ENCODE data around the gene NABP1. TPM values are rescaled to one million over a fixed set of nuclear protein-coding genes. Genes with fewer than 3 reads are reported as not detected.
A peak's percentile ranks its signal among the peaks of the same experiment; 100 is the strongest.

The NABP1 gene
- total RNA-seq, 4 donors from 2014 or later: 13.8 to 50.3 (median 23.9) TPM

GRCh38 chr2:191706791-191707190, 28.9 kb downstream of the NABP1 start:
- Histone ChIP-seq H3K4me3 (no peak overlapping the region), H3K27ac (no peak overlapping the region), H3K27me3 (no peaks in the 10 kb centered on the region), H3K4me1 (no peaks in the 10 kb centered on the region), H3K36me3 (no peaks in the 10 kb centered on the region), H3K9me3 (no peaks in the 10 kb centered on the region)
- DNase-seq: no peak
- TF ChIP-seq CTCF (IDR thresholded peaks at IDR 0.05): no peak
- no peak for TF ChIP-seq POLR2A (IDR thresholded peaks at IDR 0.05)
- intact Hi-C loops (cut with DNase I): no loop called here
- WGBS, 2 donors: 70 to 81% methylated on average over 2 of the region's 2 CpGs

GRCh38 chr2:191707542-191707941, 29.6 kb downstream of the NABP1 start:
- DNase-seq: no peak
- Histone ChIP-seq H3K27me3 (no peaks in the 10 kb centered on the region), H3K4me1 (no peaks in the 10 kb centered on the region), H3K4me3 (no peak overlapping the region), H3K36me3 (no peaks in the 10 kb centered on the region), H3K9me3 (no peaks in the 10 kb centered on the region), H3K27ac (no peak overlapping the region)
- no peak for TF ChIP-seq CTCF (IDR thresholded peaks at IDR 0.05)
- no peak for TF ChIP-seq POLR2A (IDR thresholded peaks at IDR 0.05)
- intact Hi-C loops (cut with DNase I): no loop called here
- WGBS, 2 donors: 80 to 81% methylated on average over 2 of the region's 2 CpGs

GRCh38 chr2:191710411-191710900, 32.5 kb downstream of the NABP1 start:
- no peak overlapping the region for H3K27ac ChIP-seq
- H3K36me3 ChIP-seq: no peaks in the 10 kb centered on the region
- no peaks in the 10 kb centered on the region for H3K27me3 ChIP-seq
- H3K4me1 ChIP-seq: no peaks in the 10 kb centered on the region
- no peak overlapping the region for H3K4me3 ChIP-seq
- H3K9me3 ChIP-seq: no peaks in the 10 kb centered on the region
- no peak for DNase-seq
- WGBS, 2 donors: 100% methylated on average over 1 of the region's 1 CpG
- TF ChIP-seq CTCF (IDR thresholded peaks at IDR 0.05) (no peak), POLR2A (IDR thresholded peaks at IDR 0.05) (no peak)
- intact Hi-C loops (cut with DNase I): no loop called here

GRCh38 chr2:191711621-191712020, 33.7 kb downstream of the NABP1 start:
- WGBS, 2 donors: 70 to 75% methylated on average over 1 to 2 of the region's 2 CpGs

GRCh38 chr2:191713837-191714236, 35.9 kb downstream of the NABP1 start:
- Histone ChIP-seq H3K36me3 (no peaks in the 10 kb centered on the region), H3K9me3 (no peaks in the 10 kb centered on the region), H3K4me3 (no peak overlapping the region), H3K27ac (no peak overlapping the region), H3K27me3 (no peaks in the 10 kb centered on the region), H3K4me1 (no peaks in the 10 kb centered on the region)
- WGBS, 2 donors: 91 to 100% methylated on average over 1 of the region's 1 CpG
- TF ChIP-seq POLR2A (IDR thresholded peaks at IDR 0.05): no peak
- peak in 1 of 6 experiments; percentile 22 for TF ChIP-seq CTCF (IDR thresholded peaks at IDR 0.05)
- DNase-seq: no peak
- intact Hi-C loops (cut with DNase I): no loop called here

More at GRCh38 chr2:191711621-191712020, 33.7 kb downstream of the NABP1 start:
- H3K4me3 ChIP-seq: no peak overlapping the region
- TF ChIP-seq POLR2A (IDR thresholded peaks at IDR 0.05) (no peak), CTCF (IDR thresholded peaks at IDR 0.05) (no peak)
- H3K27ac ChIP-seq: no peak overlapping the region
- no peaks in the 10 kb centered on the region for H3K9me3 ChIP-seq
- no peaks in the 10 kb centered on the region for H3K36me3 ChIP-seq
- no peaks in the 10 kb centered on the region for H3K27me3 ChIP-seq
- DNase-seq: no peak
- H3K4me1 ChIP-seq: no peaks in the 10 kb centered on the region
- intact Hi-C loops (cut with DNase I): no loop called here

Data from esophagus squamous epithelium (tissue), 5 donors.